ENCODE results near the gene BCO1.

DNA sequence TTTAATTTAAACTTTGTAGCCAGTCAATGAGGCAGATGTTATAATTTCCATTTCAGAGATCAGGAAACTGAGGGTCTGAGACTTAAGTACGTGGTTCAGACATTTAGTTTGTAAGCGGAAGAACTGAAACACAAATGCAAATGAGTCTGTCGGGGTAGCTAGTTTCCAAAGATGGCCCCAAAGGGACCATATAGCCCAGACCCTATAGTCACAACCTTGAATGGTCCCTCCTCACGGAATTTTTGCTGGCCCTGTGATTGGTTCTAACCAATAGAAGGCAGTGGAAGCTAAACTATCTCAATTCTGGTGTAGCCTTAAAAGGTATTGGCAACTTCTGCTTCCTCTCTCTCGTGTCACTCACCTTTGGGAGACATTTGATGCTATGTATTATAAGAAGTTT, 7.5 kb upstream of the BCO1 start:
- TF ChIP-seq POLR2AphosphoS5 (IDR thresholded peaks at IDR 0.05; ENCODE audit: low read depth, low read length) = no peak
- TF ChIP-seq POLR2A (IDR thresholded peaks at IDR 0.05; ENCODE audit: low read depth, low read length) = no peak

Measured in GM12892 (cell line).